ENCODE measurements around the gene TXNL1. TPM values are rescaled to one million over a fixed set of nuclear protein-coding genes. Genes with fewer than 3 reads are reported as not detected.

TXNL1 gene
- total and polyA plus RNA-seq, 4 donors = 49.8 to 76.7 (median 56.0) TPM

DNA sequence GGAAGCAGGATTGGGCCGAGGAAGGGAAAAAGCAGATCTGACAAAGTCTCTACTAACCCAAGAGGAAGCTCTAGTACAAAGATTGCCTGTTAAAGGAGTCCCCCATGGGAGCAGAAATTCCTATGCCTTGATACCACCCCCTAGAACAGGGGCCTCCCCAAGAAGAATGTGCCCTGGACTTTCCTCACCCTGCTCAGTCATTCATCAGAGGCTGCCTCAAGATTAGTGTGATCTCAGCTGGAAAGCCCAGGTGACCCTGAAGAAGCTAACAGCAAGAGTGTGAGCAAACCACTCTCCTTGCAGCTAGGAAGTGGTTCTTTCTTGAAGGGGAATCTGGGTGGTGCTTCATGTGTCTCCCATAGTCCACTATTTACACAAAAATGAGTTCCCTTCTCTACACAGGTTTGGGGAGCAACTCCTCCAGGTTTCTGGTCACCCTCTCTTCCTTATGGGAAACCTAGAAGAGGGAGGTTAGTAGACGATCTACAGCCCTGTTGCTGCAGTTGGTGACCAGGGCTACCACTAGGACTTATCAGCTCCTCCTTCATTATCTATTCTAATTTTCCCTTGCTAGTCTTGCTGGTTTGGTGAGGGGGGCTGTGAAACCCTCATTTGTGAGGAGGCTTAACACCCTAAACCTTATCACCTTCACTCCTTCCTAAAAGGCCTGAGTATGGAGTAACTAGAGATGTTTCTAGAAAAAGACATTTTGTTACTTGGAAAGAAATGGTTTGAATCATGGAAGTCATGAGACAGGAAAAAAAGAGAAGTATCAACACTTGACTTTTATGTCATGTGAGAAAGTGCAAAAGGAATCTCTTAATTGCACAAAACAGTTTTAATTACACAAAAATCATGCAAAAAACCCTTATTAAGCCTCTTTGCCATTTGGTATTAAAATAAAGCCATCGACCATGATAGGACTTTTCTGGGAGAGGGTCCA lies 9.8 kb upstream of the TXNL1 start:
- H3K36me3 ChIP-seq (ENCODE audit: control insufficient read depth in 4 of 4, insufficient read depth in 4 of 4, low read length in 4 of 4) = peaks cover 0 to 2% (median 0%) of the 10 kb centered on the region in 4 donors
- 86 to 92% methylated on average over 3 of the region's 3 CpGs for WGBS, 2 donors
- H3K9me3 ChIP-seq (ENCODE audit: control insufficient read depth in 4 of 4, insufficient read depth in 3 of 4, low read length in 3 of 4) = no peaks in the 10 kb centered on the region
- H3K4me1 ChIP-seq (ENCODE audit: control insufficient read depth in 5 of 5, insufficient read depth in 5 of 5, low read length in 5 of 5) = peaks cover 0 to 9% (median 3%) of the 10 kb centered on the region in 5 donors
- no peak for ATAC-seq (ENCODE audit: insufficient read depth, low FRiP score)
- H3K4me3 ChIP-seq = no peak overlapping the region
- TF ChIP-seq CTCF (IDR thresholded peaks at IDR 0.05; ENCODE audit: control extremely low read depth, extremely low read depth) = no peak
- H3K27me3 ChIP-seq (ENCODE audit: control insufficient read depth in 3 of 3, insufficient read depth in 3 of 3, low read length in 2 of 3) = no peaks in the 10 kb centered on the region
- H3K9ac ChIP-seq (ENCODE audit: insufficient read depth in 1 of 2, low read length in 2 of 2) = no peak overlapping the region
- H3K27ac ChIP-seq (ENCODE audit: low read depth in 1 of 2, low read length in 1 of 2) = no peak overlapping the region
- DNase-seq = no peak

- Histone ChIP-seq H3K4me1 (ENCODE audit: control insufficient read depth in 5 of 5, insufficient read depth in 5 of 5, low read length in 5 of 5) (peaks cover 0 to 5% (median 3%) of the 10 kb centered on the region in 5 donors), H3K9ac (ENCODE audit: insufficient read depth in 1 of 2, low read length in 2 of 2) (no peak overlapping the region), H3K9me3 (ENCODE audit: control insufficient read depth in 4 of 4, insufficient read depth in 3 of 4, low read length in 3 of 4) (no peaks in the 10 kb centered on the region), H3K4me3 (no peak overlapping the region), H3K27ac (ENCODE audit: low read depth in 1 of 2, low read length in 1 of 2) (no peak overlapping the region), H3K27me3 (ENCODE audit: control insufficient read depth in 3 of 3, insufficient read depth in 3 of 3, low read length in 2 of 3) (no peaks in the 10 kb centered on the region), H3K36me3 (ENCODE audit: control insufficient read depth in 4 of 4, insufficient read depth in 4 of 4, low read length in 4 of 4) (peaks cover 0 to 2% (median 0%) of the 10 kb centered on the region in 4 donors)
- no peak for ATAC-seq (ENCODE audit: insufficient read depth, low FRiP score)
- DNase-seq = no peak
- TF ChIP-seq CTCF (IDR thresholded peaks at IDR 0.05; ENCODE audit: control extremely low read depth, extremely low read depth) = no peak
Observed at GRCh38 chr18:56647071-56647470, 8.7 kb upstream of the TXNL1 start.

DNA sequence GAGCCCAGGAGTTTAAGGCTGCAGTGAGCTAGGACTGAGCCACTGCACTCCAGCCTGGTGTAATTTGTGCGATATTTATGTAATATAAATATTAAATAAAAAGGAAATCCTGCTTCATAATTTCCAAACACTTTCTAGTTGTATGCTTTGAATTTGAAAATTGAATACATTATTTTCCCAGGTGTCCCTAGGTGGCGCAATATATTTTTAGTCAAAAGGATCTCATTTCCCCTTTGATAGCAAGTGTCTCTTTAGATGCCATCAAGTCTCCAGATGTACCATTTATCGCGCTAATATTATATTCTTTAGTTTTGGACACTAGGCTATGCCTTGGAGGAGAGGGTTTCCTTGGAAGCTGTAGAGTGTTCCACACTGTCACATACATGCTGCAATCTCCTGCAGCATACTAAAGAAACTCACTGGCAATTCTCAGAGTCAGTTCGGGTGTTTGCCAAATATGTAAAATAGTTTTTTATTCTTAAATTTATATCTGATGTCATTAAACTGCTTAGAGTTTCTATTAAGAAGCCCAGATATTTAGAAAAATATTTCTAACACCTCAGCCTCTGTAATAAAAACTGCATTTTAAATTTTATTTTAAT lies 7.1 kb upstream of the TXNL1 start:
- DNase-seq = peak in 1 of 3 donors; percentile 16
- H3K9ac ChIP-seq (ENCODE audit: insufficient read depth in 1 of 2, low read length in 2 of 2) = no peak overlapping the region
- H3K9me3 ChIP-seq (ENCODE audit: control insufficient read depth in 4 of 4, insufficient read depth in 3 of 4, low read length in 3 of 4) = no peaks in the 10 kb centered on the region
- no peak for TF ChIP-seq CTCF (IDR thresholded peaks at IDR 0.05; ENCODE audit: control extremely low read depth, extremely low read depth)
- ATAC-seq (ENCODE audit: insufficient read depth, low FRiP score) = no peak
- no peaks in the 10 kb centered on the region for H3K27me3 ChIP-seq (ENCODE audit: control insufficient read depth in 3 of 3, insufficient read depth in 3 of 3, low read length in 2 of 3)
- no peak overlapping the region for H3K27ac ChIP-seq (ENCODE audit: low read depth in 1 of 2, low read length in 1 of 2)
- WGBS, 2 donors = 66 to 68% methylated on average over 5 of the region's 5 CpGs
- H3K4me3 ChIP-seq = no peak overlapping the region
- no peaks in the 10 kb centered on the region for H3K36me3 ChIP-seq (ENCODE audit: control insufficient read depth in 4 of 4, insufficient read depth in 4 of 4, low read length in 4 of 4)
- H3K4me1 ChIP-seq (ENCODE audit: control insufficient read depth in 5 of 5, insufficient read depth in 5 of 5, low read length in 5 of 5) = peaks cover 0 to 2% (median 0%) of the 10 kb centered on the region in 5 donors

Data from lung (tissue), 12 donors.